ENCODE results near the gene RECK.
"Not testable (repeated sequence)": the region's sequence is repeated elsewhere in the genome, so short reads cannot be mapped to it uniquely, and the experiment has no call there.

Gene RECK

GRCh38 chr9:36036780-36037548 is at the start of gene RECK:
Gene RECK (plus strand): TSS chr9:36036913. CDS start chr9:36036999, 86 bp downstream.
- DNase-seq (ENCODE audit: low read depth) = peak; percentile 72

GRCh38 chr9:35990155-35990554 is 46.6 kb upstream of the RECK start:
- DNase-seq (ENCODE audit: low read depth) = no peak

GRCh38 chr9:35993136-35993535 is 43.6 kb upstream of the RECK start:
- not testable (repeated sequence) for DNase-seq (ENCODE audit: low read depth)

GRCh38 chr9:35993976-35994720 is 42.6 kb upstream of the RECK start:
- no peak for DNase-seq (ENCODE audit: low read depth)

- DNase-seq (ENCODE audit: low read depth) = no peak
These were observed 41.8 kb upstream of the RECK start for GRCh38 chr9:35994959-35995358.

- DNase-seq (ENCODE audit: low read depth) = no peak
These were observed 40.2 kb upstream of the RECK start for GRCh38 chr9:35996358-35996970.

GRCh38 chr9:35997016-35997415 is 39.7 kb upstream of the RECK start:
- DNase-seq (ENCODE audit: low read depth) = not testable (repeated sequence)

GRCh38 chr9:35998333-35998732 is 38.4 kb upstream of the RECK start:
- no peak for DNase-seq (ENCODE audit: low read depth)

GRCh38 chr9:36005891-36006290 is 30.8 kb upstream of the RECK start:
- DNase-seq (ENCODE audit: low read depth) = no peak

- no peak for DNase-seq (ENCODE audit: low read depth)
These were observed 30.0 kb upstream of the RECK start for GRCh38 chr9:36006549-36007315.

GRCh38 chr9:36007316-36007708 is 29.4 kb upstream of the RECK start:
- no peak for DNase-seq (ENCODE audit: low read depth)

GRCh38 chr9:36007852-36008251 is 28.9 kb upstream of the RECK start:
- DNase-seq (ENCODE audit: low read depth) = no peak

- DNase-seq (ENCODE audit: low read depth) = peak; percentile 20
These were observed 27.9 kb upstream of the RECK start for GRCh38 chr9:36008774-36009300.

- DNase-seq (ENCODE audit: low read depth) = no peak
These were observed 25.3 kb upstream of the RECK start for GRCh38 chr9:36011379-36011778.

GRCh38 chr9:36017278-36017677 is 19.4 kb upstream of the RECK start:
- DNase-seq (ENCODE audit: low read depth) = no peak

GRCh38 chr9:36018129-36018528 is 18.6 kb upstream of the RECK start:
- DNase-seq (ENCODE audit: low read depth) = no peak

GRCh38 chr9:36018891-36019720 is 17.6 kb upstream of the RECK start:
- DNase-seq (ENCODE audit: low read depth) = no peak

- DNase-seq (ENCODE audit: low read depth) = no peak
These were observed 14.7 kb upstream of the RECK start for GRCh38 chr9:36021968-36022367.

- DNase-seq (ENCODE audit: low read depth) = peak; percentile 30
These were observed 13.3 kb upstream of the RECK start for GRCh38 chr9:36023260-36024048.

- no peak for DNase-seq (ENCODE audit: low read depth)
These were observed 11.0 kb upstream of the RECK start for GRCh38 chr9:36025746-36026145.
